Measurements from ENCODE around the gene MRLN.
"Not testable (repeated sequence)": the region's sequence is repeated elsewhere in the genome, so short reads cannot be mapped to it uniquely, and the experiment has no call there.

Gene MRLN
- 0 to 0.09 (median 0) reads per million in 4 experiments for total RNA-seq

- no peak for DNase-seq
Measured at GRCh38 chr10:59753267-59753666, at the start of gene MRLN. Gene MRLN (minus strand): TSS chr10:59753455.

GRCh38 chr10:59801171-59801570 is 47.9 kb upstream of the MRLN start:
- no peak for DNase-seq

- DNase-seq, result no peak
Measured at GRCh38 chr10:59799421-59799820, 46.2 kb upstream of the MRLN start.

GRCh38 chr10:59793919-59794318 is 40.7 kb upstream of the MRLN start:
- DNase-seq, result no peak

- DNase-seq, result no peak
Measured at GRCh38 chr10:59792812-59793211, 39.6 kb upstream of the MRLN start.

GRCh38 chr10:59791601-59792000 is 38.3 kb upstream of the MRLN start:
- DNase-seq, result no peak

GRCh38 chr10:59790080-59790479 is 36.8 kb upstream of the MRLN start:
- not testable (repeated sequence) for DNase-seq

- not testable (repeated sequence) for DNase-seq
Measured at GRCh38 chr10:59788914-59789313, 35.7 kb upstream of the MRLN start.

GRCh38 chr10:59787032-59787431 is 33.8 kb upstream of the MRLN start:
- not testable (repeated sequence) for DNase-seq

GRCh38 chr10:59785476-59785875 is 32.2 kb upstream of the MRLN start:
- not testable (repeated sequence) for DNase-seq

GRCh38 chr10:59781511-59781910 is 28.3 kb upstream of the MRLN start:
- DNase-seq, result no peak

- DNase-seq, result no peak
Measured at GRCh38 chr10:59779756-59780533, 26.7 kb upstream of the MRLN start.

- no peak for DNase-seq
Measured at GRCh38 chr10:59774451-59774850, 21.2 kb upstream of the MRLN start.

- no peak for DNase-seq
Measured at GRCh38 chr10:59773088-59773487, 19.8 kb upstream of the MRLN start.

GRCh38 chr10:59771162-59771807 is 18.0 kb upstream of the MRLN start:
- no peak for DNase-seq

GRCh38 chr10:59770689-59771088 is 17.4 kb upstream of the MRLN start:
- no peak for DNase-seq

- no peak for DNase-seq
Measured at GRCh38 chr10:59762505-59762904, 9.2 kb upstream of the MRLN start.

- no peak for DNase-seq
Measured at GRCh38 chr10:59757966-59758365, 4.7 kb upstream of the MRLN start.

GRCh38 chr10:59754951-59755350 is 1.7 kb upstream of the MRLN start:
- no peak for DNase-seq

- DNase-seq, result no peak
Measured at GRCh38 chr10:59752278-59752940, 846 bp downstream of the MRLN start.

GRCh38 chr10:59750155-59750945 is 2.9 kb downstream of the MRLN start:
- DNase-seq, result no peak

GRCh38 chr10:59748834-59749233 is 4.4 kb downstream of the MRLN start:
- DNase-seq, result no peak

- DNase-seq, result no peak
Measured at GRCh38 chr10:59745163-59745650, 8.0 kb downstream of the MRLN start.
